Nucleus accumbens (tissue), 56 donors: ENCODE results near the gene GARNL3.

Source experiments
- DNase-seq, 56 donors: peaks; one replicate each; lab custom pipeline; 2025; lab: John Stamatoyannopoulos, UW

Gene GARNL3

DNA sequence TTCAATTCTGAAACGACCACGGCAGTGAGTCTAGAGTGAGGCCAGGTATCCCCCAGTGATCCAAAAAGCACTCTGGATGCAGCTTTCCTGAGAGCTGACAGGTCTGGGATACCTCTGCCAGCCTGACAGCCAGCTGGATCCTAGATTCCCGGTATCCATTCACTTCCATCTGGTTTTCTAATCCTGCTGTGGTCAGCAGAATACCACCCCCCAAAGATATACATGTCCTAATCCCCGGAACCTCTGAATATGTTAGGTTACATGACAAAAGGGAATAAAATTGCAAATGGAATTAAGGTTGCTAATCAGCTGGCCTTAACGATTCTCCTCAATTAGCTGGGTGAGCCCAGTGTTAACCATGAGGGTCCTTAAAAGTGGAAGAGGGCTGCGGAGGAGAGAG, 158.2 kb downstream of the GARNL3 start:
- no peak for DNase-seq

DNA sequence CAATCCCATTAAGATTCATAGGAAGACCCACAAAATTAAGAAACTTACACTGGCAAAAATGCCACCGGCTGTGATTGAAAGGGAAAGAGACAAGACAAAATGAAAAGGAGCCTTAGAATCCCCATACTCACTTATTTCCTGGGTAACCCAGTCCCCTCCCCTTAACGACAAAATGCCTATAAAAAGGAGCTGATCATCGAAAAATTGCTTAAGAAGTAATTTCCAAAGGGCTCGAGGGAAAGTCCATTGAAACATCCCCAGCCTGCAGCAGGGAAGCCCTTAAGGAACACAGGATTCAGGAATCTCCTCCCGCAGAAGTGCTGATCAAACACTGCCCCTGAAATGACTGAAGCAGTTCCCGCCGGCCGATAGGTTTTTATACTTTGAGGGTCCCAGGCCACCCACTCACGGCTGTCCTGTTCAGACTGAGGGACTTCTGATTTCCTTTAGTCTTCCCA, 158.9 kb downstream of the GARNL3 start:
- peak in 1 of 56 donors; percentile 25 for DNase-seq

GRCh38 chr9:127423934-127424675, 159.5 kb downstream of the GARNL3 start, which contains the start of gene ZNF79:
Gene ZNF79, plus strand, starts transcription at chr9:127424382. Its CDS starts 406 bp downstream, at chr9:127424788.
- peak; percentile 58 to 95 (median 89) for DNase-seq

DNA sequence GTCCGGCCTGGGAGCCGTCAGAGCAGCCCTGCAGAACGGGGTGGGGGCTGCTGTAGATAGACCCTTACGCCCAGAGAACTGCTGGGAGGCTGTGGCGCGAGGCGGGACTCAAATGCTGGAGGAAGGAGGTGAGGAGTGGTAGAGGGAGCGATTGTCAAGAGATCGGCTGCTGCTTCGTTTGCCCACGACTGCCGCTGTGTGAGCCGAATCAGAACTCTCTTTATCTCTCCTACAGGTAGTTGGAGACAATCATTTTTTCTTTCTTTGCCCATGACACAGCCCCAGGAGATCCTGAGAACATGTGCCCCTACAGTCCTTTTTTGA, 160.1 kb downstream of the GARNL3 start:
- peak in 7 of 56 donors; percentile 43 to 77 (median 63) for DNase-seq

- no peak for DNase-seq
Measured at GRCh38 chr9:127426756-127427155, 162.2 kb downstream of the GARNL3 start.

DNA sequence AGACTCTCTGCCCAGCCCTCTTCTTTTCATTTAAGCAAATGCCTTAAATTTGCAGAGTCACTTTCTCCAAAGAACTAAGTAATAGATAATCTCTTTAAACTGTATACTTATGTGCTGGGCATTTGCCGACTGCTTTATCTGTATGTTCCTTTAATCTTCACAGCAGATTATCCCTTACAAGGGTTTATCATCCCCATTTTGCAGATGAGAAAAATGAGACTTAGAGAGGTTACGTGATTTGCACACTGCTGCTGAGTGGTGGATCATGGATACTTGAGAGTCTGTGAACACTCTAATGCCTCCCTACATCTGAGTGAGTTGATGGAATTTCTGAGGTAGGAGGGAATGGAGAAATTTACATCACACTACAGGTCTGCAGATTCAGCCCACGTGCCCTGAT, 163.8 kb downstream of the GARNL3 start:
- no peak for DNase-seq

DNA sequence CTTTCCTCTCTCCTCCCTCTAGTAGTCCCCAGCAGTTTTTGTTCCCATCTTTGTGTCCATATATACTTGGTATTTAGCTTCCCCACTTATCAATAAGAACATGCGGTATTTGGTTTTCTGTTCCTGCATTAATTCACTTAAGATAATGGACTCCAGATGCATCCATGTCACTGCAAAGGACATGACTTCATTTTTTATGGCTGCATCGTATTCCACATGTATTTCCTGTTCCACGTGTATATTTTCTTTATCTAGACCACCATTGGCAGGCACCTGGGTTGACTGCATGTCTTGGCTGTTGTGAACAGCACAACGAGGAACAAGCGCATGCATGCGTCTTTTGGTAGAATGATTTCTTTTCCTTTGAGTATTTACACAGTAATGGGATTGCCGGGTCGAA, 165.8 kb downstream of the GARNL3 start:
- DNase-seq, result no peak

DNA sequence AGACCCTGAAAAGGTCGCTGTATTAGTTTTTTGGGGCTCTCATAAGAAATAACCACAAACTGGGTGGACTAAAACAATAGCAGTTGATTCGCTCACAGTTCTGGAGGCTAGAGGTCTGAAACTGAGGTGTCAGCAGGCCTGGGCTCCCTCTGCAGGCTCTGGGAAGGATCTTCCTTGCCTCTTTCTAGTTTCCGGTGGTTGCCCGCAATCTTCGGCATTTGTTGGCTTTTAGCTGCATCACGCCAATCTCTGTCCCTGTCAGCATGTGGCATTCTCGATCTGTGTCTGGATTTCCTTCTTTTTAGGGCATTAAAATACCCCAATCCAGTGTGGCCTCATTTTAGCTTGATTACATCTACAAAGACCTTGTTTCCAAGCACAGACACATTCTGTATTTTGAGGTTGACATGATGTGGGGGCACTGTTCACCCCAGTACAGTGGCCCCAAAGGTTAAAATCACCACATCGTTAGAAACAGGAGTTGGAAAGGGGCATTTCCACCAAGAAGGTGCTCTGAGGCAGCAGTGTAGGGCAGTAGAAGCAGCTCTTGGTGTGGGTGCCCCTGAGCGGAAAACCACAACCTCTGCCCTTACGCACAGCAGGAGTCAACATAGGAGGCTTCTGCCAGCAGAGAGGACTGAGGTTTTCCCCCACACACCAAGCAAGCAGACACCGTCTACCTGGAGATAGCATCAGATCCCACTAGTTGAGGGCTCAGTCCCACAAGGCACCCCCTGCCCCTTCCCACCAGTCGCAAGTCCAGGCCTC, 173.1 kb downstream of the GARNL3 start:
- no peak for DNase-seq

DNA sequence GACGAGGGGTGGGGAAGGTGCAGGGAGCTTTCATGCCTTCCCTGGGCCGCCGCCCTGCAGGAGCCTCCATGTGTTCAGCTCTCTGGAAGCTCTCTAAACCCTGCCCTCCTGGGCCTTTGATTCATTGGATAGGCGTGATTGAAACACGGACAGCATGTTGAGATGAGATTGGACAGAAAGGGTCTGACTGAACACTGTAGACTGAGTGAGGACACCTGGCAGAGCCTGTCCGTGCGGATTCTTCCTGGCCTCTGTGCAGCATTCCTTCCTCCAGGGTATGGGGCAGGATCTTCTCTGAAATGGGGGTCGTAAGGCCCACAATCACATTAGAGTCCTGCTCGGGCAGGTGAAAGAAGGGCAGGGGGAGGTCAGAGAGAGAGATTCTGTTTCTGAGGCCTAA, 173.8 kb downstream of the GARNL3 start:
- DNase-seq, result no peak
